ENCODE data around the gene ERC1. TPM values are rescaled to one million over a fixed set of nuclear protein-coding genes. Genes with fewer than 3 reads are reported as not detected.

ERC1 gene
- polyA plus RNA-seq, 2 of the 4 experiments (the other 2 are of a cell fraction) = 14.2 to 20.9 TPM

GRCh38 chr12:944211-944610, 46.8 kb upstream of the ERC1 start:
- Histone ChIP-seq H3K4me3 (no peak overlapping the region), H3K4me1 (0 out of 3 replicates have a peak, but pooled peaks cover 4% of the 10 kb centered on the region), H3K27ac (no peak overlapping the region), H3K9me3 (no peaks in the 10 kb centered on the region), H3K4me2 (no peak overlapping the region)
- 94% methylated on average over 7 of the region's 7 CpGs for WGBS (ENCODE audit: missing lambda C conversion rate)
- DNase-seq (ENCODE audit: low read depth in 1 of 2, low spot score in 1 of 2) = no peak
- no peak for FAIRE-seq
- ChIA-PET CTCF (interaction anchor here (2.0 kb wide), 1 partner anchor 148 kb away, joined by 5 read pairs; no protein-coding TSS in a partner anchor), POLR2A (no interaction called here)
- TF ChIP-seq CEBPB (IDR thresholded peaks at IDR 0.05) (no peak), HOXB13 (CRISPR knock-in tag; IDR thresholded peaks at IDR 0.05; ENCODE audit: low read depth) (no peak), EHF (CRISPR knock-in tag; IDR thresholded peaks at IDR 0.05) (no peak), JUN (IDR thresholded peaks at IDR 0.05) (no peak), TP53 (CRISPR knock-in tag; IDR thresholded peaks at IDR 0.05) (no peak), ESRRA (IDR thresholded peaks at IDR 0.05; ENCODE audit: borderline replicate concordance, low read length) (no peak), RAD21 (conservative IDR thresholded peaks at IDR 0.05 in 1 of 2, IDR thresholded peaks at IDR 0.05 in 1 of 2) (no peak), JUNB (IDR thresholded peaks at IDR 0.05) (no peak), REST (IDR thresholded peaks at IDR 0.05) (no peak)
- TF ChIP-seq, protein P1, sequence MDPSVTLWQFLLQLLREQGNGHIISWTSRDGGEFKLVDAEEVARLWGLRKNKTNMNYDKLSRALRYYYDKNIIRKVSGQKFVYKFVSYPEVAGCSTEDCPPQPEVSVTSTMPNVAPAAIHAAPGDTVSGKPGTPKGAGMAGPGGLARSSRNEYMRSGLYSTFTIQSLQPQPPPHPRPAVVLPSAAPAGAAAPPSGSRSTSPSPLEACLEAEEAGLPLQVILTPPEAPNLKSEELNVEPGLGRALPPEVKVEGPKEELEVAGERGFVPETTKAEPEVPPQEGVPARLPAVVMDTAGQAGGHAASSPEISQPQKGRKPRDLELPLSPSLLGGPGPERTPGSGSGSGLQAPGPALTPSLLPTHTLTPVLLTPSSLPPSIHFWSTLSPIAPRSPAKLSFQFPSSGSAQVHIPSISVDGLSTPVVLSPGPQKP (IDR thresholded peaks at IDR 0.05; ENCODE audit: low read depth, low read length) = no peak
- TF ChIP-seq, protein P2, sequence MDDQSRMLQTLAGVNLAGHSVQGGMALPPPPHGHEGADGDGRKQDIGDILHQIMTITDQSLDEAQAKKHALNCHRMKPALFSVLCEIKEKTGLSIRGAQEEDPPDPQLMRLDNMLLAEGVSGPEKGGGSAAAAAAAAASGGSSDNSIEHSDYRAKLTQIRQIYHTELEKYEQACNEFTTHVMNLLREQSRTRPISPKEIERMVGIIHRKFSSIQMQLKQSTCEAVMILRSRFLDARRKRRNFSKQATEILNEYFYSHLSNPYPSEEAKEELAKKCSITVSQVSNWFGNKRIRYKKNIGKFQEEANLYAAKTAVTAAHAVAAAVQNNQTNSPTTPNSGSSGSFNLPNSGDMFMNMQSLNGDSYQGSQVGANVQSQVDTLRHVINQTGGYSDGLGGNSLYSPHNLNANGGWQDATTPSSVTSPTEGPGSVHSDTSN (IDR thresholded peaks at IDR 0.05) = no peak
- TF ChIP-seq, protein P3, sequence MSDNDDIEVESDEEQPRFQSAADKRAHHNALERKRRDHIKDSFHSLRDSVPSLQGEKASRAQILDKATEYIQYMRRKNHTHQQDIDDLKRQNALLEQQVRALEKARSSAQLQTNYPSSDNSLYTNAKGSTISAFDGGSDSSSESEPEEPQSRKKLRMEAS (IDR thresholded peaks at IDR 0.05) = no peak
- ATAC-seq = no peak

DNA sequence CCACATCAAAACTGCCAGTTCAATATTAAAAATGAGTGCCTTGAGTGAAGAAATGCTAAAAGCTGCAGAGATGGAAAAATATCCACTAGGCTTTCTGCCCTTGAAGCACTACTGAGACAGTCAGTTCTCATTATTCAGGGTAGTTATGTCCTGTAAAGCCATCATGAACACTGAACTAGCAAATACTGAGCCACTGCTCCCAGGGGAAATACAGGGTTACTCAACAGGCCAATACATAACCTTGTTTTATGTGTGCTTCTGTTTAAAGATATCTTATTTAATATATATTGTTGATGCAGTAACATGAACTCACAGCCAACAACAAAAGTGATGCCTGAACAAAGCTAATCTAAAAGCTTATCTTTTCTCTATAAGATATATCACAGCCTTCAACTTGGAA, 44.8 kb upstream of the ERC1 start:
- FAIRE-seq (no peak), DNase-seq (ENCODE audit: low read depth in 1 of 2, low spot score in 1 of 2) (no peak), ATAC-seq (no peak)
- Histone ChIP-seq H3K4me3 (no peak overlapping the region), H3K9me3 (no peaks in the 10 kb centered on the region), H3K4me1 (0 out of 3 replicates have a peak, but pooled peaks cover 4% of the 10 kb centered on the region), H3K4me2 (no peak overlapping the region), H3K27ac (no peak overlapping the region)
- ChIA-PET CTCF (interaction anchor here (0.6 to 2.0 kb wide), 4 partner anchors 85 to 376 kb away, joined by 3 to 5 read pairs (median 3); no protein-coding TSS in a partner anchor), POLR2A (no interaction called here)
- no peak for TF ChIP-seq CBX2 (IDR thresholded peaks at IDR 0.05; ENCODE audit: borderline replicate concordance, low read depth)
- TF ChIP-seq, protein P1 (IDR thresholded peaks at IDR 0.05; ENCODE audit: low read depth, low read length) = no peak
- TF ChIP-seq TP53 (CRISPR knock-in tag; IDR thresholded peaks at IDR 0.05) = no peak
- TF ChIP-seq MYC (IDR thresholded peaks at IDR 0.05; ENCODE audit: borderline replicate concordance, low read length) = no peak
- TF ChIP-seq E2F6 (IDR thresholded peaks at IDR 0.05; ENCODE audit: borderline replicate concordance, low read depth) = no peak
- TF ChIP-seq FOSB (CRISPR knock-in tag; IDR thresholded peaks at IDR 0.05) = no peak
- TF ChIP-seq PHF8 (IDR thresholded peaks at IDR 0.05; ENCODE audit: borderline replicate concordance, low read depth) = no peak
